ENCODE data around the gene PMIS2.

The PMIS2 gene

DNA sequence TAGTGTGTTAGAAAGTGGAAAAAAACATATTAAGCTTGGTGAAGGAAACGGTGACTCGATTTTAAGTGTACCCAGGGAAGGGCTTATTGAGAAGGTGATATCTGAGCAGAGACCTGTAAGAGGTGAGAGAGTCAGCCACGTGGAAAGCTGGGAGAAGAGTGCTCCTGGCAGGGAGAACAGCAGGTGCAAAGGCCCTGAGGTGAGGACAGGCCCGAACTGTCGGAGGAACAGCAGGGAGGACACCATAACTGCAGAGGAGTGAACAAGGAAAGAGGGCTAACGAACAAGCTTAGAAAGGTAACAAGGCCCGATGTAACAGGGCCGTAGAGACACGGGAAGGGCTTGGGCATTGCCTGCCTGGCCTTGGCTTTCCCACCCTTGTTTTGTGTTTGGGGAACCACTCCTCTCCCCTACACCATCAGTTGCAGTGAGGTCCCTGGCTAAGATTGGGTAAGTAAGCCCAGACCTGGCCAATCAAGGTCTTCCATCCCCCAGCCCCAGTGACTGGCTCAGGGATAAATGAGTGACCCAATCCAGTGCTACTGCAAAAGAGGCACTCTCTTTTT, 29.9 kb upstream of the PMIS2 start:
- DNase-seq (ENCODE audit: low read depth in 2 of 2), result no peak

DNA sequence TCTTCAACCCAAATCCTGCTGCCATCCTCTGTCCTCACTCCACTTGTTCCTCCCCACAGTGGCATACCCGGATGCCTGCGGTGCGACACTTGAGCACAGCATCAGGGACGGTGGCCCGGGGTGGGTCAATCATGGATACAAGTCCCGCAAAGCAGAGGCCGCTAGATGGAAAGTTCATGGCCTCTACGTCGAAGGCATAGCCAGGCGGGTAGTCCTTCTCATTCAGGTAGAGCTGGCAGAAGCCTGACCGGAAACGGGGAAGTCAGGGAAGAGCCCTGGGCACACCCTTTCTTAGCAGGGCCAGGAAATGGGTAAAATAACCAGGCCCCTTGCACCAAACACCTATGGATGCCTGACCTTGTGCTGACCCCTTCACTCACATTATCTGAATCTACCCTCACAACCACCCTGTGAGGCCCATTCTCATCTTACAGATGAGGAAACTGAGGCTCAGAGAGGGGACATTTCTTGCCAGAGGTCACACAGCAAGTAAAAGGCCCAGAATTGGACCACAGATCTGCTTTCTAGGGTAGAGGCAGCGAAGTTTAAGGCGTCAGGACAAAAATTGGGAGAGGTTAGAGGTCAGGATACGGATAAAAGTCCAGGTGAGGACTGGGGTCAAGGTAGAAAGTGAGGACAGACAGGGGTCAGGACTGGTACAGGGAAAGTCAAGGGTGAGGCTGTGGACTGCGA, 29.0 kb upstream of the PMIS2 start:
- DNase-seq (ENCODE audit: low read depth in 2 of 2), result no peak

DNA sequence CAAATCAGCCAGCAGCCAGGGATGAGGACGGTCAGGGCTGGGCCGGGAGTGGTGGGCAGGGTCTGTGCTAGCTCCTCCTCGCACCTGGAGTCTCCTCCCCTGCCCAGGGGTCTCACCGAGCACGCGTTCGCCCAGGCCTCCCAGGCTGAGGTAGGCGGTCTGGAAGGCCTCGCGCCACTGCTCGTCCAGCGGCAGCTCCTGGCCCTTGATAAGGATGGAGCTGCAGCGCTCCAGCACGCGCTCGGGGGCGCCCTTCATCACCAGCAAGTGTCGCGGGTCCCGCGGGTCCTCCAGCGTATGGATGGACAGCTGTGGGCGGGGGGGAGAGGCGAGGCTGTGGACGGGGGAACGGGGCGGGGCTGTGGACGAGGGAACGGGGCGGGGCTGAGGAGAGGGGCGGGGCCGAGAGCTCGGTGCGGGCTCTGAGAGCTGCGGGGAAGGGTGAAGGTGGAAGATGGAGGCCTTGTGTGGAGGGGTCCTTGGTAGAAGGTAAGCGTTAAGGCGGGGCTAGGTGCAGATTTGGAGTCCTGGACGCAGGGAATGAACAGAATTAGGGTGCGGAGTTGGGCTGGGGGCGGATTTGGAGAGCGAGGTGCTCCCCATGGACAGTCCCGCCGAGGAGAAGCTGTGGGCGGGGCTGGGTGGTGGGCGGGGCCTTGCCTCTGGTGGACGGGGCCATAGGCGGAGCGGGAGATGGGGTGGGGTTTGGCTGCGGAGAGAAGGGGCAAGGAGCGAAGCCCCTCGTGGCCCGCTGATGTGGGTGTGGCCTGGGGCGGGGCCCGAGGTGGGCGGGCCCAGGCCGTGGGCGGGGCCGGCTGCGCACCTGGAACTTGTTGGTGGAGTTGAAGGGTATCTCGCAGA, 28.2 kb upstream of the PMIS2 start:
- peak in 1 of 2 donors; percentile 46 for DNase-seq (ENCODE audit: low read depth in 2 of 2)

DNA sequence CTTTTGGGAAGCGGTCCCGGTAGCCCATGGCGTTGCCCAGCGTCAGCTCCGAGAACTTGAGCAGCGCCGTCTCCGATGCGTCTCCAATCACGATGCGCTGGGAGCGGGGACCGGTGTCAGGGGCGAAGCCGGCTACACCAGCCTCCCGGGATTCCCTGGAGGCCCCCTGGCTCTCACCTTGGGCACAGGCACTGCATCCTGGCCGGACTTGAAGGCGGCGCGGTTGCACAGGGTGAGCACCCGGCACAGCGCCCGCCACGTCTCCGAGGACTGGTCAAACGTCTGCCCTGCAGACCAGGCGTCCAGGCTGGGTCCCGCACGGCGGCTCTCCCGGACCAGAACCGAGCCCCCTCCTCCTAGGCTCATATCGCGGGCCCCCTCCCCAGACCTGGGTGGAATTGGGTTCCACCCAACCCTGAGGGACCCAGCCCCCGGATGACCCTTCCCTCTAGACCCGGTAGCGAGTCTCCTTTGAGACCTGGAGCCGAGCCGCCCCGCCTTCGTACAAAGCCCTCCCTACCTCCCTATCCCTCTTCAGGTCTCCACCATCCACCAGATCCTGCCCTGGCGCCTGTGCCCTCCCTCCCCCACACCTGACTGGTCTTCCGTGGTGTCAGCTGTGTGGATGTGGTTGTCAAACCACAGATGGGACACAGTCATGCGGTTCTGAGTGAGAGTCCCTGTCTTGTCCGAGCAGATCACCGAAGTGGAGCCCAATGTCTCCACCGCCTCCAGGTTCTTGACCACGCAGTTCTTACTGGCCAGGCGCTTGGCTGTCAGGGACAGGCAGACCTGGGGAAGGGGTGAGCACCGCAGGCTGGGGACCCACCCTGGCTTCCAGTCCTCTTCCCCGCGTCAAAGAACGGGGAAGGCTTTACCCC, 27.3 kb upstream of the PMIS2 start:
- DNase-seq (ENCODE audit: low read depth in 2 of 2), result no peak

DNA sequence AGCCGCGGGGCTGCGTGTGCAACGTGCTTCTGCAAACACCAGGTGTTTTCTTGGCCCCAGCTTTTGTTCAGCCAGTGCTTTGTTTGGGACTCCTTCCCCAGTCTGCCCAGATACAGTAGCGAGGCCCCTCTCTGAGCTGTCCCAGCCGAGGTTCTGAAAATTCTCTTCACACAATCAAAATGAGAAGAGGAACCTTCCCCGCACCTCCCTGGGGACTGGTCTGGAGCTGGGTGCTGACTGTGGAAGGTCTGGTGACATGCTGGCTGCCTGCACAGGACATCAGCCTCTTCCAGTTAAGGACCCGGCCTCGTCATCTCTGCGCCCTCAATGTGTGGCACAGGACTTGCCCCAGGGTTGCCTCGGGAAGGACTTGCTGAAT, 26.7 kb upstream of the PMIS2 start:
- DNase-seq (ENCODE audit: low read depth in 2 of 2), result no peak

DNA sequence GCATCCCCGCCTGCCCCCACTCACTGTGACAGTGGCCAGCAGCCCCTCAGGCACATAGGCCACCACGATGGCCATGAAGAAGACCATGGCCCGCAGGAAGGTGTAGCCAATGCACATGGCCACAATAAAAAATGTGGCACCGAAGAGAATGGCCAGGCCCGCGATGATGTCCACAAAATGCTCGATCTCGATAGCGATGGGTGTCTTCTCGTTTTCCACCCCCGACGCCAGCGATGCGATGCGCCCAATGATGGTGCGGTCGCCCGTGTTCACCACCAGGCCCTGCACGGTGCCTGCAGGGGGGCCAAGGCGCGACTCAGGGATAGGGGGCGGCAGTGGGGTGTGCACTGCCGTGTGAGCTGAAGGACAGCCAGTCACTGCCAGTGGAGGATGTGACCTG, 26.2 kb upstream of the PMIS2 start:
- DNase-seq (ENCODE audit: low read depth in 2 of 2), result no peak

DNA sequence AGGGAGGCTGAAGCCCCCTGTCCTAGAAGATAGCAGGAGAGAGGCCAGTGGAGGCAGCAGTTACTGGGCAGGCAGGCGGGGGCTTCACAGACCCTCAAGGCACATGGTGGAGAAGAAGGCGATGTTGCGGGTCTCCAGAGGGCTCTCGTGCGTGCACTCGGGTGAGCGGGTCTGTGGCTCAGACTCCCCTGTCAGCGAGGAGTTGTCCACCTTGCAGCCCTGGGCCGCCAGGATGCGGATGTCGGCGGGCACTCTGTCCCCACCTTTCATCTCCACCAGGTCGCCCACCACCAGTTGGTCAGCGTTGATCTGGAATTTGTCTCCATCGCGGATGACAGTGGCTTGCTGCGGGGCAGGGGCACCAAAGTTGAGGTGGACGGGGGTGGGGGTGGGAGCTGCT, 25.7 kb upstream of the PMIS2 start:
- no peak for DNase-seq (ENCODE audit: low read depth in 2 of 2)

DNA sequence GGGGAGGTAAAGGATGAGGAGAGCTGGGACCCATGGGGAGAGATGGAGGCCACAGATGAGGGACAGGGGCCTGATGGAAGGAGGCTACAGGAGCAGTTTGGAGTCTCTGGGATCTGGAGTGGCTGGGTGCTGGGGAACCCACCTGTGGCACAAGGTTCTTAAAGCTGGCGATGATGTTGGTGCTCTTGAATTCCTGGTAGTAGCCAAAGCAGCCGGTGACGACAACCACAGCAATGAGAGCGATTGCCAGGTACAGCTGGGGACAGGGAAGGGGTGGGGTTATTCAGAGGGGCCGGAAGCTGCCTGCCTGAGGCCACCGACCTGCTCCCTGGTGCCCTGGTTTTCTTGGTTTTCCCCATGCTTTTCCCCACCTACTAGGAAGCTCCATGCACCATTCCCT, 25.3 kb upstream of the PMIS2 start:
- no peak for DNase-seq (ENCODE audit: low read depth in 2 of 2)

DNA sequence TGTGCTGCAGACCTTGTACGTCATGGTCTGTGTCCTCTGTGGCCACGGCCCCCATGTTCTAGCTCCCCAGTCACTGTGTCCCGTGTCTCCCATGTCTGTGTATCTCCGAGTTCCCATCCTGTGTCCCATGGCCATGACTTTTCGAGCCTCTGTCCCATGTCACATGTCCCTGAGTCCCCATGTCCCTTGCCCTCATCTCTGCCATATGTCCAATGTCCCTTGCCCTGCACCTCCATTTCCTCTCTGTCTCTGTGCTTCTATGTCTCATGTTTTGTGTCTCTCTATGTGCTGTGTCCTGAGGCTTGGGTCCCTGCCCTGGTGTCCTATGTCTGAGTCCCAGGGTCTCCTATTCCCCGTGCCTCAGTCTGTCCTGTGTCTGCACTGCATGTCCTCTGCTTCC, 24.5 kb upstream of the PMIS2 start:
- DNase-seq (ENCODE audit: low read depth in 2 of 2), result no peak

DNA sequence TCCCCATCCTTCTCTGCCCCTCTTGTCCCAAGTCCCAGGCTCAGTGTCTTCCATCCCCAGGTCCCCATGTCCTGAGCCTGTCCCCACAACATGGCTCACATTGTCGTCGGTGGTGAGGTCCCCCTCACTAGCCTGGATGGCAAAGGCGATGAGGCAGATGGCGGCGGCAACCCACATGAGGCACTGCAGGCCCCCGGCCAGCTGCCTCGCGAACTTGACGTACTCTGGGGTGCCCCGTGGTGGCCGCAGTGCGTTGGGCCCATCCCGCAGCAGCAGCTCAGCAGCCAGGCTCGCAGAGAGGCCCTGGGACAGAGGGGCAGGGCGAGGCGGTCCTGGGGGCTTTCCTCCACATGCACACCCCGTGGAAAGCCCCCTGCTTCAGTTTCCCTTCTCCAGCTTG, 23.6 kb upstream of the PMIS2 start:
- no peak for DNase-seq (ENCODE audit: low read depth in 2 of 2)

DNA sequence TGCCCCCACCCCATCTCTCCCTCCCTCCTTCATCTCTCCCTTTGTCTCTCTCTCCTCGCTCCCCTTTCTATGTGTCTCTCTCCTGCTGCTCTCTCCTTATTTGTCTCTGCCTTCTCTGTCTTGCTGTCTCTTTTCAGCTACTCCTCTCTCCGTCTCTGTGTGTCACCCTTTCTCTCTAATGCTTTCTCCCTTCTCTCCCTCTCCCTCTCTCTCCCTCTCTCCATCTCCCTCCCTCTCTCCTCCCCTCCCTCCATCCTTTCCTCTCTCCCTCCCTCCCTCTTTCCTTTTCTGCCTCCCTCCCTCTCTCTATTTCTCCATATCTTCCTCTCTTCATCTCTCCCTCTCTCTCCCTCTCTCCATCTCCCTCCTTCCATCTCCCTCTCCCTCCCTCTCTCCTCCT, 23.2 kb upstream of the PMIS2 start:
- no peak for DNase-seq (ENCODE audit: low read depth in 2 of 2)

DNA sequence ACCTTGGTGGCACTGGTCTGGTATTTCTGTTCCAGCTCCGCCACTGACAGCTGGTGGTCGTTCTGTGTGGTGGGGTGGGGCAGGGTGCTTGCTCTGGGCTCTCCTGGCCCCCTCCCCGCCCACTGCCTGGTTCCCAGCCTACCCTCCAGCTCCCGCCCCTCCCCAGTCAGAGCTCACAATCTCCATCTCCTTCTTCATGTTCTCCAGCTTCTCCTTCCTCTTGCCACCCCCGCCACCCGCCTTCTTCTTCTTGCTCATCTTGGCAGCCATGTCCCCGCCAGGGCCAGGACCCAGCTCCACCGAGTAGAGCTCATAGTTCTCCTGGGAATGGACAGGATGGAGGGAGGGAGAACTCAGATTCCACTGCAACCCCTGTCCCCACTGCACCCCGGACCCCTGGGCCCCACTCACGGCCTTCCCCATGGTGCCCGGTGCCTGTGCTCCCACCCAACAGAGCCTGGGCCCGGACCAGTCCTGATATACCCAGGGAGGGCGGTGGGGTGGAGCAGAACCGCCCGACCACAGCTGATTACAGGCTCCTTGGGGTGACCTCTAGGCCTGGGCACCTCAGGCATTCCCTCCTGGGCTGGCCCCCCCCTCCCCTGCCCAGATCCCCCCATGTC, 22.7 kb upstream of the PMIS2 start, which contains the start of gene ATP4A:
ATP4A (minus strand) TSS at position 452 of the 623 bp plus-strand sequence; CDS start at position 423, 29 bp downstream.
- DNase-seq (ENCODE audit: low read depth in 2 of 2), result no peak

DNA sequence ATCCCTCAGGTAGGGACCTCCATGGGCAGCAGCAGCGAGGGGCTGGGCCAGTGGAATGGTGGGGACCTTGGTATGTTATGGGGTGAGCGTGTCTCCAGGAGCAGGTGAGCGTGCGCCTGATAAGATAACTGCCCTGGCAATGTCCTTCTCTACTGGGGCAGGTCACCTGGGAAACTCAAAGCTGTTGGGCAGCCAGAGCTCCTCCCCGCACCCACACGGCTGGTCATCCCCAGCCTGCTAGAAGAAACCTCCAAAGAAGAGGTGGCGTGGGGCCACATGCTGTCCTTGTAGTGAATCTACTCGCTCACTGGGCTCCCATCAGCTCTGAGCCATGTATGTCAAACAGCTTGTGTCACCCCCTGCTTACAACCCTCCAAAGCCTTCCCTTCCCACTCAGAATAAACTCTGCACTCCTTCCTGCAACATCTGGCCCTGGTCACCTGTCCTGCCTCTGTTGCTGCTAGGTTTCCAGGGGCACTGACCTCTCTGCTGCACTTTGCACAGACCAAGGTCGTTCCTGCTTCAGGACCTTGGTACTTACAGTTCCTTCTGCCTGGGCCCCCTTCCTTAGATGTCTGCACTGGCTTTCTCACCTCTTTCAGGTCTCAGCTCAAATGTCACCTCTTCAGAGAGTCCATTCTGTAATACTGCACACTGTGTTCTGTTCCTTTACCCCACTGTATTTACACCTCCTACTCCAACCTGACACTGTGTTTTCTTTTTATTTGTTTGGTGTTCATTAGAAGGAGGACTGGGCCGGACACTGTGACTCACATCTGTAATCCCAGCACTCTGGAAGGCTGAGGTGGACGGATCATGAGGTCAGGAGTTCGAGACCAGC, 20.7 kb upstream of the PMIS2 start:
- DNase-seq (ENCODE audit: low read depth in 2 of 2), result no peak

DNA sequence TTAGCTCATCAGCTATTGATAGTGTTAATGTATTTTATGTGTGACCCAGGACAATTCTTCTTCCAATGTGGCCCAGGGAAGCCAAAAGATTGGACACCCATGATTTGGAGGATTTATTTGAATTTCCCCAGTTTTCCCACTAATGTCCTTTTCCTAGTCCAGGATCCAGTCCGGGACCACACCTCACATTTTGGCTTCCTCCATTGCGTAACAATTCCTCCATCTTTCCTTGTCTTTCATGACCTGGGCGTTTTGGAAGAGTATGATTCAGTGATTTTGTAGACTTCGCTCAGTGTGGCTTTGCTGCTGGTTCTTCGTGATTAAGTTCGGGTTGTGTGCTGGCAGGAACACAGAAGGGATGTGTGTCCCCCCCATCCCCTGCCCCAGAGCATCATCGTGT, 19.2 kb upstream of the PMIS2 start:
- DNase-seq (ENCODE audit: low read depth in 2 of 2), result no peak

DNA sequence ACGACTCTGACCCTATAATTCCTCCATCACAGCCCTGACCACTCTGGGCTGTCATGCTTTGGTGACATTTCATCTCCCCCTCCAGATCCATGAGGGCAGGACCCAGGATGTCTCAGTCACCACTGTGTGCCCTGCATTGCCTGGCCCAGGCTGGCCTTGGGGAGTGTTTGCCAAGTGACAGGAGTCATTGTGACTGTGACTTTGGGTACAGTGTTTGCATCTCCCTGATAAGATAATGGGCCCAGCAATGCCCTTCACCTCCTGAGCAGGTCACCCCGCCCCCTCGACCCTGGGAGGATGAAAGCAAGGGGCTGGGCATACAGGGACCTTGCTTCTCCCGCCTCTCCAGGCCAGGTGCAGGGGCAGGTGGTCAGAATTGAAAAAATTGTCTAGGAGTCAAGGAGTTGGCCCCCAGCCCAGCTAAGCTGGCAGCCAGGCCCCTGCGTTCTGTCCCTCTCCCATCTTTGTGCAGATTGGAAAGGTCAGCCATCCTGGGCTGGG, 16.6 kb upstream of the PMIS2 start:
- DNase-seq (ENCODE audit: low read depth in 2 of 2), result no peak

DNA sequence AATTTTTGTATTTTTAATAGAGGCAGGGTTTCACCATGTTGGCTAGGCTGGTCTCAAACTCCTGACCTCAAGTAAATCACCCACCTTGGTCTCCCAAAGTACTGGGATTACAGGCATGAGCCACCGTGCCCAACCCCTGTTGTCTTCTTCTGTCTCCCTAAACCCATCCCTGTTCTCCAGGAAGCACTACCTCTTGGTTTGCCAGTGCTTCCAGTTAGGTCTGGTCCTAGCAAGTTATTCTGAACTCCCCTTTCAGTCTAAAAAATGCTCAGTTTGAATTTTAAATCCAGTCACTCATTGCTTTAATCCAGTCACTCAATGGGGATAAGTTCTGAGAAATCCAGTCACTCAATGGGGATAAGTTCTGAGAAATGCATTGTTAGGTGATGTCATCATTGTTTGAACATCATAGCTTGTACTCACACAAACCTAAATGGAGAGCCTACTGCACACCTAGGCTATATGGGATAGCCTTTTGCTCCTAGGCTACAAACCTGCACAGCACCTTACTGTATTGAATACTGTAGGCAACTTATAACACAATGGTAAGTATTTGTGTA, 14.5 kb upstream of the PMIS2 start:
- no peak for DNase-seq (ENCODE audit: low read depth in 2 of 2)

DNA sequence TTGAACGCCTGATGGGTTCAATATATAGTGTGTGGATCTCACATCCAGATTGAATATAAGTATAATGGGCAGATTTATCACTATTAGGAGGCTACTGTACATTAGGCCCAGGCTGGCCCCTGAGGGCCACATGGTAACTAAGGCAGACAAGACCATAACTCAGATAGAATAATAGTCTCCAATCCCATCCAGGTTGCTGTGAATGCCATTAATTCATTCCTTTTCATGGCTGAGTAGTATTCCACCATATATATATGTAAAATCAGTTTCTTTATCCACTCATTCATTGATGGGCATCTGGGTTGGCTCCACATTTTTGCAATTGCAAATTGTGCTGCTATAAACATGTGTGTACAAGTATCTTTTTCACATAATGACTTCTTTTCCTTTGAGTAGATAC, 8.1 kb upstream of the PMIS2 start:
- no peak for DNase-seq (ENCODE audit: low read depth in 2 of 2)

DNA sequence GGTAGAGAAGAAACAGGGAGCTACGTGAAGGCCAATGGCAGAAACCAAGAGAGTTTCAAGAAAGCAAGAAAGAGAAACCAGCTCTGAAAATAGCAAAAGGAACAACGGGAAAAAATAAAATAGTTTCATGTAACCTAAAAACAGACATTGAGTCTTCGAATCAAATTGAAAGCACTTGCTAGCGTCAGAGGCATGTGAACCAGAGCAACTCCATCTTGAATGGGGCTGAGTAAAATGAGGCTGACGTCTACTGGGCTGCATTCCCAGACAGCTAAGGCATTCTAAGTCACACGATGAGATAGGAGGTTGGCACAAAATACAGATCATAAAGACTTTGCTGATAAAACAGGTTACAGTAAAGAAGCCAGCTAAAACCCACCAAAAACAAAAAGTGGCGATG, 7.3 kb upstream of the PMIS2 start:
- no peak for DNase-seq (ENCODE audit: low read depth in 2 of 2)

DNA sequence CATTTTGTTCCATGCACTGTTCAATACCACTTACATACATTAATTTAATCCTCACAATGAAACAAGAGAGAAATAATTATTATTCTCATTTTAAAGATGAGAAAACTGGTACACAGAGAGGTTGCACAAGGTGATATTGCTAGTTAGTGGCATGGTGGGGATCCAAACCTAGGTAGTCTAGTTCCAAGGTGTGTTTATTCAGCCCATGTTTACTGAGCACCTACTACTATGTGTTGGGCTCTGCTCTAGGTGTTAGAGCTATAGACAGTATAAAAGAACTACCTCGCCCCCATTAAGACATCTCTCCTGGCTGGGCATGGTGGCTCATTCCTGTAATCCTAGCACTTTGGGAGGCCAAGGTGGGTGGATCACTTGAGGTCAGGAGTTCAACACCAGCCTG, 3.2 kb upstream of the PMIS2 start:
- no peak for DNase-seq (ENCODE audit: low read depth in 2 of 2)

DNA sequence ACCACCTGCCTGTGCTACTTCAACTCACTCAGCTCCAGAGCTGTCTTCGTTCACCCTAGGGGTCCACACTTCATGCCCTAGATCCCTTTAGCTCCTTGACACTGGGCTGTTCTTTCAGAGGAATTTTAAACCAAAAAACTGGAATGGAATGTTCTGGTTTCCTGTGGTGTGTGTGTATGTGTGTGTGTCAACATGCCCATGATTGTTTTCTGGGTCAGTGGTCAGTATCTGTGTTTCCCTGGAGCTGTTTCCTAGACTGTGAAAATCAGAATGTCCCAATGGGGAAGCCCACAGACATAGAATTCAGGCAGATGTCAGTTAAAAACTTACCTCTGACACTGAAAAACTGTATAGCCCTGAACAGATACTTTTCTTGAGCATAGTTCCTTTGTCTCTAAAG, 1.3 kb downstream of the PMIS2 start:
- DNase-seq (ENCODE audit: low read depth in 2 of 2), result no peak
